K562 (cell line): ENCODE measurements around the gene MARCHF3. TPM values are rescaled to one million over a fixed set of nuclear protein-coding genes. Genes with fewer than 3 reads are reported as not detected.

Experiments used
- ATF1 ChIP-seq, 2 experiments: fragments of 450-650 bp in 1 of 2; IDR thresholded peaks; 2 replicates each; pipeline ENCODE4 v1.6.1; 2016; ENCODE audit warnings: missing compliant biosample characterization in 1 of 2, missing genetic modification characterization in 1 of 2
- FOXK1 ChIP-seq: sonication (generic); formaldehyde crosslinking; IDR thresholded peaks from 2 replicates; pipeline ENCODE4 v1.8.0; 2022; ENCODE audit warnings: missing genetic modification reagents, mild to moderate bottlenecking, borderline replicate concordance
- GTF2F1 ChIP-seq: IDR thresholded peaks from 2 replicates; pipeline ENCODE4 v1.6.1; 2011; ENCODE audit warnings: low read depth, low read length, improper control_type of control experiment
- KDM1A ChIP-seq, 2 experiments: fragments of 450-650 bp; IDR thresholded peaks; 2 replicates each; pipeline ENCODE4 v1.6.1; 2016; ENCODE audit warnings: mild to moderate bottlenecking in 2 of 2
- MCM3 ChIP-seq: fragments of 450-650 bp; IDR thresholded peaks from 2 replicates; pipeline ENCODE4 v1.6.1; 2016
- PCBP2 ChIP-seq: fragments of 200-400 bp; formaldehyde crosslinking; IDR thresholded peaks from 2 replicates; pipeline ENCODE4 v1.6.1; 2018; ENCODE audit warnings: low read length, low read depth, mild to moderate bottlenecking, moderate library complexity; ENCODE audit not compliant: poor library complexity, severe bottlenecking
- PPARD ChIP-seq: fragments of 250-450 bp; sonication (Bioruptor Pico); IDR thresholded peaks from 2 replicates; pipeline ENCODE4 v1.8.0; 2022; ENCODE audit warnings: inconsistent platforms, mild to moderate bottlenecking, moderate library complexity
- PURB ChIP-seq: sonication (generic); formaldehyde crosslinking; IDR thresholded peaks from 2 replicates; pipeline ENCODE4 v1.9.0; 2021; ENCODE audit warnings: low read depth, mild to moderate bottlenecking, missing genetic modification reagents
- SAFB2 ChIP-seq: fragments of 200-400 bp; formaldehyde crosslinking; IDR thresholded peaks from 2 replicates; pipeline ENCODE4 v1.6.1; 2018; ENCODE audit warnings: borderline replicate concordance, low read length, low read depth, moderate library complexity; ENCODE audit not compliant: severe bottlenecking
- SMAD3 ChIP-seq: fragments of 450-650 bp; formaldehyde crosslinking; conservative IDR thresholded peaks from 2 replicates; pipeline ENCODE4 v1.4.0; 2020; ENCODE audit warnings: mild to moderate bottlenecking
- TAL1 ChIP-seq: fragments of 450-650 bp; IDR thresholded peaks from 2 replicates; pipeline ENCODE4 v1.6.1; 2016; ENCODE audit warnings: mild to moderate bottlenecking
- ZNF124 ChIP-seq: sonication (generic); formaldehyde crosslinking; IDR thresholded peaks from 2 replicates; pipeline ENCODE4 v1.8.1; 2022; ENCODE audit warnings: missing genetic modification reagents
- ZNF140 ChIP-seq: fragments of 250-450 bp; sonication (Bioruptor Pico); IDR thresholded peaks from 2 replicates; pipeline ENCODE4 v1.8.0; 2021; ENCODE audit warnings: moderate library complexity, mild to moderate bottlenecking, inconsistent platforms
- ZNF431 ChIP-seq: sonication (generic); formaldehyde crosslinking; IDR thresholded peaks from 2 replicates; pipeline ENCODE4 v1.8.0; 2022; ENCODE audit warnings: mild to moderate bottlenecking, missing genetic modification reagents
- polyA plus RNA-seq, 8 experiments: library from polyadenylated mRNA; depleted of rRNA in 4 of 8; stranded (reverse) in 5 of 8; unstranded in 3 of 8; fragments of >200 nt; fragmentation: Nextera tagmentation in 2 of 8; fragmentation: Illumina TruSeq in 1 of 8; extraction: Ambion mirVana in 2 of 8; extraction: Trizol in 1 of 8; gene quantifications; 2 replicates each; pipeline versions ENCODE4 v1.2.1 to v1.2.3, GENCODE V29; 2011 to 2014; ENCODE audit warnings: inconsistent platforms in 1 of 8, missing spikeins in 1 of 8
- total RNA-seq, 7 experiments: library from RNA; depleted of rRNA in 6 of 7; stranded (reverse); fragments of >200 nt in 6 of 7; fragmentation: Illumina TruSeq in 2 of 7; extraction: Trizol in 2 of 7; gene quantifications; 2 replicates each; pipeline versions ENCODE4 v1.2.1 to v1.2.3, GENCODE V29; 2011 to 2021; ENCODE audit warnings: low replicate concordance in 1 of 7
- TF ChIP-seq, protein P1 (sequence below): fragments of 450-650 bp; IDR thresholded peaks from 2 replicates; pipeline ENCODE4 v1.7.1; 2018; ENCODE audit warnings: mild to moderate bottlenecking, low read depth; ENCODE audit not compliant: partially characterized antibody
- TF ChIP-seq, protein P2 (sequence below): sonication (generic); formaldehyde crosslinking; IDR thresholded peaks from 2 replicates; pipeline ENCODE4 v1.8.0; 2022; ENCODE audit warnings: missing genetic modification reagents, mild to moderate bottlenecking, borderline replicate concordance
- TF ChIP-seq, protein P3 (sequence below), 2 experiments: fragments of 250-450 bp in 1 of 2; fragments of 450-650 bp in 1 of 2; sonication (Bioruptor Pico) in 1 of 2; IDR thresholded peaks; 2 replicates each; pipeline versions ENCODE4 v1.6.1 to v1.8.0; 2016 to 2021; ENCODE audit warnings: mild to moderate bottlenecking in 2 of 2, moderate library complexity in 2 of 2, missing compliant biosample characterization in 1 of 2, missing genetic modification characterization in 1 of 2
- TF ChIP-seq, protein P4 (sequence below): IDR thresholded peaks from 3 replicates; pipeline ENCODE4 v1.6.1; 2011; ENCODE audit warnings: borderline replicate concordance, mild to moderate bottlenecking, moderate library complexity; ENCODE audit not compliant: insufficient read length; ENCODE audit errors: extremely low read depth

Gene MARCHF3
- total and polyA plus RNA-seq, 9 of the 15 experiments (the other 6 are each of a cell fraction or from before 2014, with no cell fraction given): 5.6 to 37.4 (median 16.5) TPM

GRCh38 chr5:126971455-126972031 is 58.8 kb downstream of the MARCHF3 start (continued):
- TF ChIP-seq, protein P1, sequence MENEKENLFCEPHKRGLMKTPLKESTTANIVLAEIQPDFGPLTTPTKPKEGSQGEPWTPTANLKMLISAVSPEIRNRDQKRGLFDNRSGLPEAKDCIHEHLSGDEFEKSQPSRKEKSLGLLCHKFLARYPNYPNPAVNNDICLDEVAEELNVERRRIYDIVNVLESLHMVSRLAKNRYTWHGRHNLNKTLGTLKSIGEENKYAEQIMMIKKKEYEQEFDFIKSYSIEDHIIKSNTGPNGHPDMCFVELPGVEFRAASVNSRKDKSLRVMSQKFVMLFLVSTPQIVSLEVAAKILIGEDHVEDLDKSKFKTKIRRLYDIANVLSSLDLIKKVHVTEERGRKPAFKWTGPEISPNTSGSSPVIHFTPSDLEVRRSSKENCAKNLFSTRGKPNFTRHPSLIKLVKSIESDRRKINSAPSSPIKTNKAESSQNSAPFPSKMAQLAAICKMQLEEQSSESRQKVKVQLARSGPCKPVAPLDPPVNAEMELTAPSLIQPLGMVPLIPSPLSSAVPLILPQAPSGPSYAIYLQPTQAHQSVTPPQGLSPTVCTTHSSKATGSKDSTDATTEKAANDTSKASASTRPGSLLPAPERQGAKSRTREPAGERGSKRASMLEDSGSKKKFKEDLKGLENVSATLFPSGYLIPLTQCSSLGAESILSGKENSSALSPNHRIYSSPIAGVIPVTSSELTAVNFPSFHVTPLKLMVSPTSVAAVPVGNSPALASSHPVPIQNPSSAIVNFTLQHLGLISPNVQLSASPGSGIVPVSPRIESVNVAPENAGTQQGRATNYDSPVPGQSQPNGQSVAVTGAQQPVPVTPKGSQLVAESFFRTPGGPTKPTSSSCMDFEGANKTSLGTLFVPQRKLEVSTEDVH: no peak
- TF ChIP-seq PURB (no peak), PCBP2 (no peak), FOXK1 (CRISPR knock-in tag) (no peak), SAFB2 (no peak), SMAD3 (CRISPR knock-in tag) (no peak), KDM1A (IDR thresholded peaks at IDR 0.05) (peak; percentile 51 to 68; a peak in 3 of 4 replicates), ZNF431 (no peak), ZNF140 (CRISPR knock-in tag) (no peak), PPARD (CRISPR knock-in tag) (no peak), MCM3 (no peak), TAL1 (peak; percentile 84), ZNF124 (no peak), GTF2F1 (no peak), ATF1 (CRISPR knock-in tag; IDR thresholded peaks at IDR 0.05) (no peak), ATF1 (tag; IDR thresholded peaks at IDR 0.05) (no peak)
- TF ChIP-seq, protein P2, sequence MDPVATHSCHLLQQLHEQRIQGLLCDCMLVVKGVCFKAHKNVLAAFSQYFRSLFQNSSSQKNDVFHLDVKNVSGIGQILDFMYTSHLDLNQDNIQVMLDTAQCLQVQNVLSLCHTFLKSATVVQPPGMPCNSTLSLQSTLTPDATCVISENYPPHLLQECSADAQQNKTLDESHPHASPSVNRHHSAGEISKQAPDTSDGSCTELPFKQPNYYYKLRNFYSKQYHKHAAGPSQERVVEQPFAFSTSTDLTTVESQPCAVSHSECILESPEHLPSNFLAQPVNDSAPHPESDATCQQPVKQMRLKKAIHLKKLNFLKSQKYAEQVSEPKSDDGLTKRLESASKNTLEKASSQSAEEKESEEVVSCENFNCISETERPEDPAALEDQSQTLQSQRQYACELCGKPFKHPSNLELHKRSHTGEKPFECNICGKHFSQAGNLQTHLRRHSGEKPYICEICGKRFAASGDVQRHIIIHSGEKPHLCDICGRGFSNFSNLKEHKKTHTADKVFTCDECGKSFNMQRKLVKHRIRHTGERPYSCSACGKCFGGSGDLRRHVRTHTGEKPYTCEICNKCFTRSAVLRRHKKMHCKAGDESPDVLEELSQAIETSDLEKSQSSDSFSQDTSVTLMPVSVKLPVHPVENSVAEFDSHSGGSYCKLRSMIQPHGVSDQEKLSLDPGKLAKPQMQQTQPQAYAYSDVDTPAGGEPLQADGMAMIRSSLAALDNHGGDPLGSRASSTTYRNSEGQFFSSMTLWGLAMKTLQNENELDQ (CRISPR knock-in tag): no peak
- TF ChIP-seq, protein P3, sequence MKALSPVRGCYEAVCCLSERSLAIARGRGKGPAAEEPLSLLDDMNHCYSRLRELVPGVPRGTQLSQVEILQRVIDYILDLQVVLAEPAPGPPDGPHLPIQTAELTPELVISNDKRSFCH (CRISPR knock-in tag; IDR thresholded peaks at IDR 0.05): no peak
- TF ChIP-seq, protein P3 (tag; IDR thresholded peaks at IDR 0.05): 0 out of 2 replicates have a peak, but pooled peaks have one; percentile 40
- TF ChIP-seq, protein P4, sequence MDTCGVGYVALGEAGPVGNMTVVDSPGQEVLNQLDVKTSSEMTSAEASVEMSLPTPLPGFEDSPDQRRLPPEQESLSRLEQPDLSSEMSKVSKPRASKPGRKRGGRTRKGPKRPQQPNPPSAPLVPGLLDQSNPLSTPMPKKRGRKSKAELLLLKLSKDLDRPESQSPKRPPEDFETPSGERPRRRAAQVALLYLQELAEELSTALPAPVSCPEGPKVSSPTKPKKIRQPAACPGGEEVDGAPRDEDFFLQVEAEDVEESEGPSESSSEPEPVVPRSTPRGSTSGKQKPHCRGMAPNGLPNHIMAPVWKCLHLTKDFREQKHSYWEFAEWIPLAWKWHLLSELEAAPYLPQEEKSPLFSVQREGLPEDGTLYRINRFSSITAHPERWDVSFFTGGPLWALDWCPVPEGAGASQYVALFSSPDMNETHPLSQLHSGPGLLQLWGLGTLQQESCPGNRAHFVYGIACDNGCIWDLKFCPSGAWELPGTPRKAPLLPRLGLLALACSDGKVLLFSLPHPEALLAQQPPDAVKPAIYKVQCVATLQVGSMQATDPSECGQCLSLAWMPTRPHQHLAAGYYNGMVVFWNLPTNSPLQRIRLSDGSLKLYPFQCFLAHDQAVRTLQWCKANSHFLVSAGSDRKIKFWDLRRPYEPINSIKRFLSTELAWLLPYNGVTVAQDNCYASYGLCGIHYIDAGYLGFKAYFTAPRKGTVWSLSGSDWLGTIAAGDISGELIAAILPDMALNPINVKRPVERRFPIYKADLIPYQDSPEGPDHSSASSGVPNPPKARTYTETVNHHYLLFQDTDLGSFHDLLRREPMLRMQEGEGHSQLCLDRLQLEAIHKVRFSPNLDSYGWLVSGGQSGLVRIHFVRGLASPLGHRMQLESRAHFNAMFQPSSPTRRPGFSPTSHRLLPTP: no peak
